T47D (cell line): Measurements from ENCODE around the gene VPS18.

Source experiments
- DNase-seq, 2 experiments: peaks; one replicate each; pipeline versions ENCODE4 v3.0.0 to v3.0.0-alpha.2; 2011 to 2012; ENCODE audit warnings: low read depth in 1 of 2, low spot score in 1 of 2
- JUND ChIP-seq: IDR thresholded peaks from 2 replicates; pipeline ENCODE4 v1.6.1; 2012; ENCODE audit warnings: low read depth
- in situ Hi-C: cut with HindIII; loops from 2 replicates; pipeline ENCODE4 v1.10.0; 2016; ENCODE audit warnings: low sequenced_read_pairs, low pct_unique_long_range_greater_than_20kb

Gene VPS18

GRCh38 chr15:40931300-40932142 lies 37.3 kb downstream of the VPS18 start:
- peak in 1 of 2 experiments; percentile 57 for DNase-seq
- in situ Hi-C loops = no loop called here
- TF ChIP-seq JUND = no peak

DNA sequence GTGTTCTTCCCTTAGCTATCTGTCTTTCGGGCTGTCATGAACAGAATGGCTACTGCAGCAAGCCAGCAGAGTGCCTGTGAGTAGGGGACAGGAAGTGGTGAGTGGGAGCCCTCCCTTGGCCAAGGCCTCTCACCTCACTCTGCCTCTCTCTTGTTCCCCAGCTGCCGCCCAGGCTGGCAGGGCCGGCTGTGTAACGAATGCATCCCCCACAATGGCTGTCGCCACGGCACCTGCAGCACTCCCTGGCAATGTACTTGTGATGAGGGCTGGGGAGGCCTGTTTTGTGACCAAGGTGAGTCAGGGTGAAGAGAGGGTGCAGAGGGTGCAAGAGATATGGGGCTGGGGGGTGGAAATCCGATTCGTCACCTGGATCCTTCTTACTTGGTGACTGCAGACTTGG lies 37.9 kb downstream of the VPS18 start:
- TF ChIP-seq JUND = no peak
- in situ Hi-C loops = no loop called here
- no peak for DNase-seq

- DNase-seq = no peak
- in situ Hi-C loops = no loop called here
- TF ChIP-seq JUND = no peak
Observed at GRCh38 chr15:40932649-40933516, 38.6 kb downstream of the VPS18 start.

DNA sequence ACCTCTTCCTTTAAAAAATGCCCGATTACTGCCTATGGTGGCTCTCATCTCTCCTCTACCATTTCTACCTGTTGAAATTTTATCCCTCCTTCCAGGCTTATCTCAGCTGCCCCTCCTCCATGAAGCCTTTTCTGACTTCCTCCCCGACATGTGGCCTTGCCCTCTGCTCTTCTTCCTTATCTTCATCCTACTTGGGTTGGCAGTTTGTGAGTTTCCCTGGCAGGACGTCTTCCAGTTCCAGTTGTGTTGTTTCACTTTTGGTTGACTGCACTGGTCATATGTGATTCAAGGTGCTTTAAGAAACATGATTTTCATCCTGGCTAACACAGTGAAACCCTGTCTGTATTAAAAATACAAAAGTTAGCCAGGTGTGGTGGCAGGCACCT lies 39.3 kb downstream of the VPS18 start:
- in situ Hi-C loops = no loop called here
- no peak for TF ChIP-seq JUND
- no peak for DNase-seq

GRCh38 chr15:40934457-40934856 lies 40.2 kb downstream of the VPS18 start:
- no peak for TF ChIP-seq JUND
- in situ Hi-C loops = no loop called here
- DNase-seq = no peak

DNA sequence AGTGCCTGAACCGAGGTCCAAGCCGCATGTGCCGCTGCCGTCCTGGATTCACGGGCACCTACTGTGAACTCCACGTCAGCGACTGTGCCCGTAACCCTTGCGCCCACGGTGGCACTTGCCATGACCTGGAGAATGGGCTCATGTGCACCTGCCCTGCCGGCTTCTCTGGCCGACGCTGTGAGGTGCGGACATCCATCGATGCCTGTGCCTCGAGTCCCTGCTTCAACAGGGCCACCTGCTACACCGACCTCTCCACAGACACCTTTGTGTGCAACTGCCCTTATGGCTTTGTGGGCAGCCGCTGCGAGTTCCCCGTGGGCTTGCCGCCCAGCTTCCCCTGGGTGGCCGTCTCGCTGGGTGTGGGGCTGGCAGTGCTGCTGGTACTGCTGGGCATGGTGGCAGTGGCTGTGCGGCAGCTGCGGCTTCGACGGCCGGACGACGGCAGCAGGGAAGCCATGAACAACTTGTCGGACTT lies 42.0 kb downstream of the VPS18 start:
- TF ChIP-seq JUND = no peak
- DNase-seq = no peak
- in situ Hi-C loops = no loop called here

DNA sequence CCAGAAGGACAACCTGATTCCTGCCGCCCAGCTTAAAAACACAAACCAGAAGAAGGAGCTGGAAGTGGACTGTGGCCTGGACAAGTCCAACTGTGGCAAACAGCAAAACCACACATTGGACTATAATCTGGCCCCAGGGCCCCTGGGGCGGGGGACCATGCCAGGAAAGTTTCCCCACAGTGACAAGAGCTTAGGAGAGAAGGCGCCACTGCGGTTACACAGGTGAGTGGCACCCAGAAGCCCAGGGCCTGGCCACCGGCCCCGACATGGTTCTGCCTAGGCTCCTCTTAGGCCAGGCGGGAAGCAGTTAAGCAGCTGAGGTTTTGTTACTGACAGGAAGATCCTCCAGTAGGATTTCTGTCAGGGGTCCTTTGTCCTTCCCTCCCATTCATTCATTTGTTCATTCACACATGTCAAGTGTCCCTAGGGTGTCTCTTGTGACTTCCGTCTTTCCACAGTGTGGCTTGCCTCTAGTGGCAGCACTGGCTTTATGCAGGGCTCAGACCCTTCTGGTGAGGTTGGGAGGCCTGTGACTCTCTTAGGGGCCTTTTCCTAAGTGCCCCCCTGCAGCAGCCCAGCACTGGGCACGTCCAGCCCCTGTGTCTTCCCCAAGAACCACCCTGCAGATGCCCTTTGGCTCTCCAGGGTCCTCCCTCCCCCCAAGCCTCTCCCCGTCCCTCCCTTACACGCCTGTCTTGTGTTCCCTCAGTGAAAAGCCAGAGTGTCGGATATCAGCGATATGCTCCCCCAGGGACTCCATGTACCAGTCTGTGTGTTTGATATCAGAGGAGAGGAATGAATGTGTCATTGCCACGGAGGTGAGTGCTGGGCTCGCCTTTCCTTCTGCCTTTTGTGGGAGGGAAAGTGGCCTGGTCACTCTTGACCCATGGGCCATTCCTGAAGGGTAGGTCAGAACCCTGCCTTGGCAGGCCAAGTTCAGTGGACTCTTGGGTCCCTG lies 42.7 kb downstream of the VPS18 start:
- TF ChIP-seq JUND = no peak
- DNase-seq = peak in 1 of 2 experiments; percentile 34
- in situ Hi-C loops = no loop called here

DNA sequence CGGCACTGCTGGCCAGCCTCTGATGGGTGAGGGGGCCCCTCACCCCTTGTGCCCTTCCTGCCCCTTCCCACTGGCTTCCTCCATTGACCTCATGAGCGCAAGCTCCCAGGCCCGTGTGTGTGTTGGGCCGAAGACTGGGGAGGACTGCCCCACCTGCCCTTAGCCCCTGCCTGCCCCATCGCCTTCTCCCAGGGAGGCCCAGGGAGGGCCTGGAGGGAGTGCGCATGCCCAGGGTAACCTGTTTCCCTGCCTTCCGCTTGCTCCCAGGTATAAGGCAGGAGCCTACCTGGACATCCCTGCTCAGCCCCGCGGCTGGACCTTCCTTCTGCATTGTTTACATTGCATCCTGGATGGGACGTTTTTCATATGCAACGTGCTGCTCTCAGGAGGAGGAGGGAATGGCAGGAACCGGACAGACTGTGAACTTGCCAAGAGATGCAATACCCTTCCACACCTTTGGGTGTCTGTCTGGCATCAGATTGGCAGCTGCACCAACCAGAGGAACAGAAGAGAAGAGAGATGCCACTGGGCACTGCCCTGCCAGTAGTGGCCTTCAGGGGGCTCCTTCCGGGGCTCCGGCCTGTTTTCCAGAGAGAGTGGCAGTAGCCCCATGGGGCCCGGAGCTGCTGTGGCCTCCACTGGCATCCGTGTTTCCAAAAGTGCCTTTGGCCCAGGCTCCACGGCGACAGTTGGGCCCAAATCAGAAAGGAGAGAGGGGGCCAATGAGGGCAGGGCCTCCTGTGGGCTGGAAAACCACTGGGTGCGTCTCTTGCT lies 43.7 kb downstream of the VPS18 start:
- no peak for TF ChIP-seq JUND

DNA sequence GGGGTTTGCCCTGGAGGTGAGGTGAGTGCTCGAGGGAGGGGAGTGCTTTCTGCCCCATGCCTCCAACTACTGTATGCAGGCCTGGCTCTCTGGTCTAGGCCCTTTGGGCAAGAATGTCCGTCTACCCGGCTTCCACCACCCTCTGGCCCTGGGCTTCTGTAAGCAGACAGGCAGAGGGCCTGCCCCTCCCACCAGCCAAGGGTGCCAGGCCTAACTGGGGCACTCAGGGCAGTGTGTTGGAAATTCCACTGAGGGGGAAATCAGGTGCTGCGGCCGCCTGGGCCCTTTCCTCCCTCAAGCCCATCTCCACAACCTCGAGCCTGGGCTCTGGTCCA lies 44.3 kb downstream of the VPS18 start:
- TF ChIP-seq JUND = no peak
- in situ Hi-C loops = no loop called here
- DNase-seq = no peak

More for the DNA sequence above, 43.7 kb downstream of the VPS18 start:
- in situ Hi-C loops = no loop called here
- DNase-seq = peak; percentile 93 to 94

- in situ Hi-C loops = no loop called here
- TF ChIP-seq JUND = no peak
- no peak for DNase-seq
Observed at GRCh38 chr15:40940296-40940801, 46.1 kb downstream of the VPS18 start.

GRCh38 chr15:40941068-40941527 lies 46.8 kb downstream of the VPS18 start:
- TF ChIP-seq JUND = no peak
- in situ Hi-C loops = no loop called here
- DNase-seq = no peak
